ENCODE data around the gene MINDY4. TPM values are rescaled to one million over a fixed set of nuclear protein-coding genes. Genes with fewer than 3 reads are reported as not detected.

MINDY4 gene
- polyA plus RNA-seq, 2 donors = 1.3 to 1.4 TPM

DNA sequence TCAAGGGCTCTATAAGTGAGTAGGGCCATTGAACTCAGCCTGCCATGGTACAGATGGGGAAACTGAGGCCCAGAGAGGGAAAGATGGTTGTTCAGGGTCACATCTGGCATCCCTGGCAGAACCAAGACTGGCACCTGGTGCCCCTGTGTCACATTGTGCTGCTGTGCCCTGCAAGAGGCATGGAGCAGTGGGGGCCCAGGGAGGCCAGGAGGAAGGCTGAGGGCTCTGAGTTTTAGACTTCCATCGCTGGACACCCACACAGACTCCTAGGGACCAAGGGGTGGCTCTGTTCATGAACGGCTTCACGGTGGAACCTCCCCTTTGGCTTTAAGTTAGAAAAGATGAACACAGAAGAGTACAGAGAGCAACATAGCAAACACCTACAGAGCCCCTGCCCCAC is 73.7 kb downstream of the MINDY4 start:
- no peaks in the 10 kb centered on the region for H3K27me3 ChIP-seq (ENCODE audit: control insufficient read depth in 1 of 2, insufficient read depth in 2 of 2, low read length in 2 of 2)
- no peaks in the 10 kb centered on the region for H3K36me3 ChIP-seq (ENCODE audit: control insufficient read depth in 2 of 2, insufficient read depth in 2 of 2, low read length in 1 of 2)
- H3K27ac ChIP-seq (ENCODE audit: low read depth in 2 of 2, low read length in 1 of 2) = no peak overlapping the region
- no peak overlapping the region for H3K4me3 ChIP-seq (ENCODE audit: low read depth in 1 of 2, low read length in 2 of 2)
- peaks cover 0 to 3% of the 10 kb centered on the region in 2 donors for H3K4me1 ChIP-seq (ENCODE audit: control insufficient read depth in 2 of 2, insufficient read depth in 2 of 2, low read length in 1 of 2)
- 91% methylated on average over 3 of the region's 3 CpGs for WGBS, 2 donors
- no peaks in the 10 kb centered on the region for H3K9me3 ChIP-seq (ENCODE audit: control insufficient read depth in 2 of 2, insufficient read depth in 1 of 2, low read depth in 1 of 2, low read length in 1 of 2)

DNA sequence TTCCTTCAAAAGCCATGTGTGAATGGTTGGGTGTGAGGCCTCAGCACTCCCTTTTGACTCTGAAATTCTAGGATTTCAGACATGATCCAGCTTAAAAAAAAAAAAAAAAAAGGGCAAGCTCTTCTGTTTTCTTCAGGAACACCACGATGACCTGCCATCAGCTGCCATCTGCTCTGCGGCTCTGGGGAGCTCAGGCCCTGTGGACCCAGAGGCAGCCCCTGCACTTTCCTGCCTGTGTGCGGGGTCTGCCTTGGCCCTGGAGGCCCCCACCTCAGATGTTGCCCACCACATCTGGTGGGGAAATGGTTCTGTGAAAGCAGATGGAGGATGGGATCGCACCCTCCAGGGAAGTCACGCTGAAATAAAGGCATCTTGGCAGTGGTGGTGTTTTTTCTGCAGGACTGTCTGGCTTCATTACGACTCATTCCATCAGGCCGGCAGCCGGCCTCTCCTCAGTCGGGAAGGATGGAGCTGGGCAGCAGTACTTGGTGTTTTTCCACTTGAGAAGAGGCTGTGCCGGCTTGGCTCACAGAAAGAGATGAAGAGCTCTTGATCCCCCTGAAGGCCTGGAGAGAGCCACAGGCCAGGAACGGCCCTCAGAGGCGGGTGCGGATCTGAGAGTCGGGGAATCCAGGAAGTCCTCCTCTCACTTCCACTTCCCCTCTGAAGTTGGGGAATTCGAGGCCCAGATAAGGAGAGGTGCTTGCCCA is 74.4 kb downstream of the MINDY4 start:
- H3K27ac ChIP-seq (ENCODE audit: low read depth in 2 of 2, low read length in 1 of 2) = peak overlapping the region; percentile 71 to 81

DNA sequence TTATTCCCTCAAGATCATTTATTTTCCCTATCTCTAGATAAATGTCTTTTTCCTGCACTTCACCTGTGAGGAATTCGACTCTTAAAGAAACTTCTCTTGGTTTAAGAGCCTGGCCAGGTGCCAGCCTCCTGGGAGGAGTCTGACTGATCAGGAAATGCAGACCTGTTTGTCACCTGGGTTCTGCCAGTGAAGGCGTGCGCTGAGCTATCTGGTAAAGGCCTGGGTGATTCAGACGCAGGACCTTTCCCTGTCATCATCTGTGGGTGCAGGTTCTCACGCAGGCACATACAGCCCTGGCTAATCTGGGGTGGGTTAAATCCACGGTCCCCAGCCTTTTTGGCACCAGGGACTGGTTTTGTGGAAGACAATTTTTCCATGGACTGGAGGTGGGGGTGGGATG is 75.2 kb downstream of the MINDY4 start:
- peak overlapping the region; percentile 23 to 71 for H3K27ac ChIP-seq (ENCODE audit: low read depth in 2 of 2, low read length in 1 of 2)
- no peaks in the 10 kb centered on the region for H3K36me3 ChIP-seq (ENCODE audit: control insufficient read depth in 2 of 2, insufficient read depth in 2 of 2, low read length in 1 of 2)
- H3K27me3 ChIP-seq (ENCODE audit: control insufficient read depth in 1 of 2, insufficient read depth in 2 of 2, low read length in 2 of 2) = no peaks in the 10 kb centered on the region
- no peak overlapping the region for H3K4me3 ChIP-seq (ENCODE audit: low read depth in 1 of 2, low read length in 2 of 2)
- H3K9me3 ChIP-seq (ENCODE audit: control insufficient read depth in 2 of 2, insufficient read depth in 1 of 2, low read depth in 1 of 2, low read length in 1 of 2) = no peaks in the 10 kb centered on the region
- H3K4me1 ChIP-seq (ENCODE audit: control insufficient read depth in 2 of 2, insufficient read depth in 2 of 2, low read length in 1 of 2) = peaks cover 0 to 3% of the 10 kb centered on the region in 2 donors
- 49 to 51% methylated on average over 6 of the region's 6 CpGs for WGBS, 2 donors

More for the DNA sequence above, 74.4 kb downstream of the MINDY4 start:
- H3K27me3 ChIP-seq (ENCODE audit: control insufficient read depth in 1 of 2, insufficient read depth in 2 of 2, low read length in 2 of 2) = no peaks in the 10 kb centered on the region
- no peaks in the 10 kb centered on the region for H3K36me3 ChIP-seq (ENCODE audit: control insufficient read depth in 2 of 2, insufficient read depth in 2 of 2, low read length in 1 of 2)
- H3K9me3 ChIP-seq (ENCODE audit: control insufficient read depth in 2 of 2, insufficient read depth in 1 of 2, low read depth in 1 of 2, low read length in 1 of 2) = no peaks in the 10 kb centered on the region
- 57% methylated on average over 15 of the region's 15 CpGs for WGBS, 2 donors
- H3K4me3 ChIP-seq (ENCODE audit: low read depth in 1 of 2, low read length in 2 of 2) = no peak overlapping the region
- H3K4me1 ChIP-seq (ENCODE audit: control insufficient read depth in 2 of 2, insufficient read depth in 2 of 2, low read length in 1 of 2) = peaks cover 0 to 3% of the 10 kb centered on the region in 2 donors

DNA sequence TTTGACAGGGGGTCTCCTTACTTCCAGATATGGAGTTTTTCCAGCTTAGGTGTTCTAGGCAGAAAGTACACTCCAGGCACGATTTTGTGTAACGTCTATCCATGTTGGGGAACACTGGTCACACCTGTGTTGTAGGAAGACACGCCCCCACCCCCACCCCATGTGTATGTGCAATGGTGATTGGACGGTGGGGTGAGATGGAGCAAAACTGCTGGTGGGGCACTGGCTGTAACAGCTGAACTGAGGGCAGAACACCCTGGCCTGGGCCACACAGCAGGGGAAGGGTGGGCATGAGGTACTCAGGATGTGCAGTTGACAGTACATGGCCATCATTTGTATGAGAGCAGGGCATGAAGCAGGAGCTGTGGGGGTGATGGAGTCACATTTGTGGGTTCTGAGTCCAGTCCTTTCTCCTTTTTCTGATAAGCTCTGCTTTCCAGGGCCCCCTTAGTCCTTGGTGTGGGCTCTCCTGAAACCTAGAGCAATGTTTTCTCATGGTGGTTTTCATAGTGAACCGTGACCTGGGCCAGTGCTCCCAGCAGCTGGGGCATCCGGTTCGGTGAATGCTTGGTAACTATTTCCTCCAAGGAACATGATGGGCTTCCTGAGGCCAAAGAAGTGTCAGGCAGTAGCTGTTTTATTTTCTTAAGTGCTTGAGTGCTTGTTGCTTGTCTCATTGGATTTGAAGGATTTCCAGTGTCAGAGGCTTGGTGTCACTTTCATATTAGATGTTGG is 77.1 kb downstream of the MINDY4 start:
- Histone ChIP-seq H3K9me3 (ENCODE audit: control insufficient read depth in 2 of 2, insufficient read depth in 1 of 2, low read depth in 1 of 2, low read length in 1 of 2) (no peaks in the 10 kb centered on the region), H3K4me1 (ENCODE audit: control insufficient read depth in 2 of 2, insufficient read depth in 2 of 2, low read length in 1 of 2) (peaks cover 0 to 3% of the 10 kb centered on the region in 2 donors), H3K4me3 (ENCODE audit: low read depth in 1 of 2, low read length in 2 of 2) (no peak overlapping the region), H3K27ac (ENCODE audit: low read depth in 2 of 2, low read length in 1 of 2) (peak overlapping the region in 1 of 2 donors; percentile 50), H3K36me3 (ENCODE audit: control insufficient read depth in 2 of 2, insufficient read depth in 2 of 2, low read length in 1 of 2) (no peaks in the 10 kb centered on the region), H3K27me3 (ENCODE audit: control insufficient read depth in 1 of 2, insufficient read depth in 2 of 2, low read length in 2 of 2) (no peaks in the 10 kb centered on the region)
- 75 to 82% methylated on average over 7 of the region's 7 CpGs for WGBS, 2 donors

DNA sequence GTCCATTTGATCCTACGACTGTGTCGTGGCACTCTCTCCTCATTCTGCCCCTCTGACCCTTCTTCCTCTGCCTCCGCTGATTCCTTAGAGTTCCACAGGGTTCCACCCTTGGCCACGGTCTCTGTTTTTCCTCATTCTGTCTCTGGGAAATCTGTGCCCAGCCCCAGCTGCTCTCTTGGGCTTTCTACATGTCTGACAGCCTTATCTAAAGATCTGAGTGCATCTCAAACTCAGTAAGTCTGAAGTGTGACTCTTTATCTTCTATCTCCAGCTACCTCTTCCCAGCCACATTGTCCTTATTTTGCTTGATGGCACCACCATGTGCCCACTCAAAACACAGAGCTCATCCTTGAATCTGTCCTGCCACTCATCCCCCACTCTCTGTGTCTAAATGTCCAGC is 78.3 kb downstream of the MINDY4 start:
- Histone ChIP-seq H3K4me1 (ENCODE audit: control insufficient read depth in 2 of 2, insufficient read depth in 2 of 2, low read length in 1 of 2) (peaks cover 0 to 3% of the 10 kb centered on the region in 2 donors), H3K9me3 (ENCODE audit: control insufficient read depth in 2 of 2, insufficient read depth in 1 of 2, low read depth in 1 of 2, low read length in 1 of 2) (no peaks in the 10 kb centered on the region), H3K27me3 (ENCODE audit: control insufficient read depth in 1 of 2, insufficient read depth in 2 of 2, low read length in 2 of 2) (no peaks in the 10 kb centered on the region), H3K4me3 (ENCODE audit: low read depth in 1 of 2, low read length in 2 of 2) (no peak overlapping the region), H3K36me3 (ENCODE audit: control insufficient read depth in 2 of 2, insufficient read depth in 2 of 2, low read length in 1 of 2) (peaks cover 0 to under 1% of the 10 kb centered on the region in 2 donors), H3K27ac (ENCODE audit: low read depth in 2 of 2, low read length in 1 of 2) (no peak overlapping the region)
- WGBS, 2 donors = 75 to 79% methylated on average over 4 of the region's 4 CpGs

DNA sequence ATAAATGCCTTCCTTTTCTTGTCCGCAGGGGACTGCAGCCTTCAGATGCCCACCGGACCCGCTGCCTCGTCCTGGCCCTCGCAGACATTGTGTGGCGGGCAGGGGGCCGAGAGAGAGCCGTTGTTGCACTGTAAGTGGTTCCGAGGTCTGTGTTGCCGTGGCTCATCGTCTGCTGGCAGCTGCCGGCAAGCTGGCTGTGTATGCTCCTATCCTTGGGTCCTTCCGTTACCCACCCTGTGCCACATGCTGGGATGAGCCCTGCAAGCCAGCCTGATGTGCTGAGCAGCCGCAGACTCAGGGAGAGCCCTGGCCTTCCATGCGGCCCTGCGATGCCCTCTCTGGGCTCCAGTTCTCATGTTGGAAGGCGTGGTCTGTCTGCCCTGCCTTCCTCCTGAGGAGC is 79.2 kb downstream of the MINDY4 start:
- H3K4me3 ChIP-seq (ENCODE audit: low read depth in 1 of 2, low read length in 2 of 2) = no peak overlapping the region
- H3K4me1 ChIP-seq (ENCODE audit: control insufficient read depth in 2 of 2, insufficient read depth in 2 of 2, low read length in 1 of 2) = peaks cover 0 to 3% of the 10 kb centered on the region in 2 donors
- WGBS, 2 donors = 94 to 96% methylated on average over 17 of the region's 17 CpGs
- H3K27ac ChIP-seq (ENCODE audit: low read depth in 2 of 2, low read length in 1 of 2) = no peak overlapping the region
- H3K27me3 ChIP-seq (ENCODE audit: control insufficient read depth in 1 of 2, insufficient read depth in 2 of 2, low read length in 2 of 2) = no peaks in the 10 kb centered on the region
- no peaks in the 10 kb centered on the region for H3K9me3 ChIP-seq (ENCODE audit: control insufficient read depth in 2 of 2, insufficient read depth in 1 of 2, low read depth in 1 of 2, low read length in 1 of 2)
- peaks cover 0 to 3% of the 10 kb centered on the region in 2 donors for H3K36me3 ChIP-seq (ENCODE audit: control insufficient read depth in 2 of 2, insufficient read depth in 2 of 2, low read length in 1 of 2)

DNA sequence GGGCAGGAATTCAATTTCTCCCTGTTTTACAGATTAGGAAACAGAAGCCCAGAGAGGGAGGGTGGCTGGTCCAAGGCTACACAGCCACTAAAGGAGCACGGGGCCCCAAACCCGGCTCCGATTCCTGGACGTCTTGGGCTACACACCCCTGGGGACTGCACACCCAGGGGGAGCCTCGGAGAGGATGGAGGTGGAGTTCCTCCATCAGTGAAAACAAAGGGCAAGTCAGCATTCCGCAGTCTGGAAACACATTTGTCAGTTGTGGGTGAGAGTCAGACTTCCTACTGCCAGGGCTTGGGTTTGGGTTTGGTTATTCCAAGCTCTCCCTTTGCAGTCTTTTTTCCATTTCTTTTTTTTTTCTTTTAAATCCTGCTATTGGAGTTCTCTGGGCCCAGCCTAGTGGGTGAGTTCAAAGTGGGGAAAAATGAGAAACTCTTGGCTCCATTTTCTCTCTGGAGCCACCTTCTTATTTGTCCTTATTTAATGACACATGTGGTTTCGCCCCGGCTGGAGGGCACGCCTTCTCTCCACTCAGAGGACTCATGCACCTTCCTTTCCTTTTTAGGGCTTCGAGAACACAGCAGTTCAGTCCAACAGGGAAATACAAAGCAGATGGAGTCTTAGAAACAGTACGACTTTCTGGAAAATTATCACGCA is 80.6 kb downstream of the MINDY4 start:
- Histone ChIP-seq H3K4me1 (ENCODE audit: control insufficient read depth in 2 of 2, insufficient read depth in 2 of 2, low read length in 1 of 2) (peaks cover 0 to 1% of the 10 kb centered on the region in 2 donors), H3K9me3 (ENCODE audit: control insufficient read depth in 2 of 2, insufficient read depth in 1 of 2, low read depth in 1 of 2, low read length in 1 of 2) (no peaks in the 10 kb centered on the region), H3K27ac (ENCODE audit: low read depth in 2 of 2, low read length in 1 of 2) (peak overlapping the region; percentile 58 to 87), H3K4me3 (ENCODE audit: low read depth in 1 of 2, low read length in 2 of 2) (no peak overlapping the region), H3K27me3 (ENCODE audit: control insufficient read depth in 1 of 2, insufficient read depth in 2 of 2, low read length in 2 of 2) (no peaks in the 10 kb centered on the region), H3K36me3 (ENCODE audit: control insufficient read depth in 2 of 2, insufficient read depth in 2 of 2, low read length in 1 of 2) (peaks cover 0 to 3% of the 10 kb centered on the region in 2 donors)
- 57 to 70% methylated on average over 11 to 12 of the region's 12 CpGs for WGBS, 2 donors

DNA sequence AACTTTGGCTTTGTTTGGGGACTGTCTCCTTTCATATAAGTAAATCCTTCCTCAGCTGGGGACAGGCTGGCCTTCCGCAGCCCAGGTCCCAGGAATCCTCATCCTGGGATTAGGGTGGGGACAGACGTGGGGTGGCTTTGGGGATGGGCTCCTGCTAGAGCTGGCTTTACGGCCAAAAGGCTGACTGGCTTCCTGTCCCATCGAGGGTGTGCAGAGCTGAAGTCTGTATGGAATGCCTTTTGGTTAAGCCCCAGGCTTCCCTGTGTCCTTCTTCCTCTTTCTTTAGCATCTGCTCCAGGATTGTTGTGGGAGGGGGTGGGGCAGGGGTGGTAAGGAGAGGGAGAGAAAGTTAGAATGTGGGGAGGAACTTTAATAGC is 81.1 kb downstream of the MINDY4 start:
- no peaks in the 10 kb centered on the region for H3K9me3 ChIP-seq (ENCODE audit: control insufficient read depth in 2 of 2, insufficient read depth in 1 of 2, low read depth in 1 of 2, low read length in 1 of 2)
- no peak overlapping the region for H3K4me3 ChIP-seq (ENCODE audit: low read depth in 1 of 2, low read length in 2 of 2)
- peaks cover 0 to 3% of the 10 kb centered on the region in 2 donors for H3K36me3 ChIP-seq (ENCODE audit: control insufficient read depth in 2 of 2, insufficient read depth in 2 of 2, low read length in 1 of 2)
- H3K27ac ChIP-seq (ENCODE audit: low read depth in 2 of 2, low read length in 1 of 2) = peak overlapping the region; percentile 47 to 87
- no peaks in the 10 kb centered on the region for H3K27me3 ChIP-seq (ENCODE audit: control insufficient read depth in 1 of 2, insufficient read depth in 2 of 2, low read length in 2 of 2)
- no peaks in the 10 kb centered on the region for H3K4me1 ChIP-seq (ENCODE audit: control insufficient read depth in 2 of 2, insufficient read depth in 2 of 2, low read length in 1 of 2)
- 61 to 77% methylated on average over 4 of the region's 4 CpGs for WGBS, 2 donors

DNA sequence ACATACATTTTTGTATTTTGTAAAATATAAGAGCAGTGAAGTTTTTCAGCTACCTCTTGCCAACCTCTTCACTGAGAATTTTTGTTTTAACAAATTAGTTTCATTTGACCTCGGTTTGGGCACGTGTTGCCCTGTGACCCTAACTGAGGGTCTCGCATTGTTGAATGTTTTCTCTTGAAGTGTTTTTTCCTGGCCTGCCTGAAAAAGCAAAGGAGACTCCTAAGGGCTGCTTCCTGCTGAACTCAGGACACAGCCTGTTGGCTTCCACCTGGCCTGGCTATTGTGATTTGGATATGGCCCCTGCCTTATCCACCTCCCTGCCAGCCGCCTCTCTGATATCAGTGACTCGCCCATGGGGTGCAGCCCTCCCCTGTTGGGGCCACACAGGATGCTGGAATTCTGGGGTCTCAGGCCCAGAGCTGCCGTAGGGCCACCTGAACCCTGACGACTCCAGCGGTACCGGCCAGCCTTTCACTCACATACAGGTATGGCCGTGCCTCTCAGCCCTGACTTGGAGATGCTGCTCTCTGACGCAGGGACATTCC is 81.6 kb downstream of the MINDY4 start:
- Histone ChIP-seq H3K9me3 (ENCODE audit: control insufficient read depth in 2 of 2, insufficient read depth in 1 of 2, low read depth in 1 of 2, low read length in 1 of 2) (no peaks in the 10 kb centered on the region), H3K27ac (ENCODE audit: low read depth in 2 of 2, low read length in 1 of 2) (peak overlapping the region; percentile 66 to 87)
- 83 to 88% methylated on average over 11 of the region's 11 CpGs for WGBS, 2 donors

More for the DNA sequence above, 81.6 kb downstream of the MINDY4 start:
- H3K36me3 ChIP-seq (ENCODE audit: control insufficient read depth in 2 of 2, insufficient read depth in 2 of 2, low read length in 1 of 2) = peaks cover 0 to 3% of the 10 kb centered on the region in 2 donors
- H3K27me3 ChIP-seq (ENCODE audit: control insufficient read depth in 1 of 2, insufficient read depth in 2 of 2, low read length in 2 of 2) = no peaks in the 10 kb centered on the region
- no peak overlapping the region for H3K4me3 ChIP-seq (ENCODE audit: low read depth in 1 of 2, low read length in 2 of 2)
- no peaks in the 10 kb centered on the region for H3K4me1 ChIP-seq (ENCODE audit: control insufficient read depth in 2 of 2, insufficient read depth in 2 of 2, low read length in 1 of 2)

Measured in esophagus (tissue), 2 donors.